HepG2 (cell line): Measurements from ENCODE around the gene RABGAP1L. TPM values are rescaled to one million over a fixed set of nuclear protein-coding genes. Genes with fewer than 3 reads are reported as not detected.

Experiments
- ATAC-seq: fragments of 200-7000 bp; cut with Tn5 transposase; 3 replicates; pipeline ENCODE4 v1.9.1; 2020; ENCODE audit warnings: mild to moderate bottlenecking, moderate library complexity
- BruUV-seq: library from RNA; stranded (reverse); fragments of 400-500 nt; replicated peaks from 2 replicates; lab custom pipeline; 2021; lab: Mats Ljungman, UMichigan
- CTCF ChIA-PET: fragments of 300-600 bp; formaldehyde crosslinking; extraction: SDS; loops from one replicate; lab custom pipeline; 2021; ENCODE audit warnings: low total read pairs, inconsistent platforms, low intra/inter-chr PET ratio; lab: Yijun Ruan, JAX
- POLR2A ChIA-PET: fragments of 350-600 bp; sonication (Branson Sonifier 250); formaldehyde crosslinking; loops from one replicate; lab custom pipeline; 2020; ENCODE audit warnings: antibody characterized with exemption, inconsistent platforms; lab: Yijun Ruan, JAX
- DNase-seq: peaks from one replicate; pipeline ENCODE4 v3.0.0-alpha.2; 2015; ENCODE audit warnings: low spot score
- FAIRE-seq: peaks from 3 replicates; lab custom pipeline; 2011; peaks lifted over from hg19 to GRCh38; lab: Jason Lieb, UNC
- H2AFZ ChIP-seq: one replicate; pipeline ENCODE4 v1.6.1; 2011; ENCODE audit warnings: low read length, inconsistent platforms
- H3K27ac ChIP-seq: fragments of 300-600 bp; 3 replicates; pipeline ENCODE4 v1.8.0; 2011; ENCODE audit warnings: mixed run types, mild to moderate bottlenecking, mixed read lengths, low read length, inconsistent platforms; ENCODE audit not compliant: insufficient read depth; ENCODE audit errors: extremely low read length
- H3K27me3 ChIP-seq, 2 experiments: fragments of 200-600 bp in 1 of 2; 2 replicates in 1 of 2; 3 replicates in 1 of 2; pipeline versions ENCODE4 v1.6.0 to v1.8.0; 2011; ENCODE audit warnings: low read length in 2 of 2, mild to moderate bottlenecking in 2 of 2, moderate library complexity in 2 of 2, inconsistent platforms in 1 of 2; ENCODE audit not compliant: insufficient read depth in 2 of 2, control insufficient read depth in 1 of 2
- H3K36me3 ChIP-seq, 2 experiments: fragments of 200-600 bp in 1 of 2; replicated peaks in 1 of 2; 2 replicates in 1 of 2; 3 replicates in 1 of 2; pipeline versions ENCODE4 v1.5.1 to v1.8.0; 2011; ENCODE audit warnings: low read length in 2 of 2, inconsistent platforms in 1 of 2; ENCODE audit not compliant: insufficient read depth in 2 of 2, control insufficient read depth in 1 of 2
- H3K4me1 ChIP-seq: 2 replicates; pipeline ENCODE4 v1.5.1; 2012; ENCODE audit warnings: low read length, inconsistent platforms; ENCODE audit not compliant: insufficient read depth
- H3K4me2 ChIP-seq: 2 replicates; pipeline ENCODE4 v1.6.0; 2011; ENCODE audit warnings: low read depth, low read length, inconsistent platforms
- H3K4me3 ChIP-seq, 3 experiments: fragments of 200-600 bp in 1 of 3; sonication (generic), shearing (Covaris generic) in 1 of 3; replicated peaks in 1 of 3; 2 replicates each; pipeline ENCODE4 v1.5.1; 2011 to 2016; ENCODE audit warnings: low read length in 3 of 3, inconsistent platforms in 2 of 3, low read depth in 2 of 3, mild to moderate bottlenecking in 2 of 3, control low read depth in 1 of 3, mixed read lengths in 1 of 3; ENCODE audit not compliant: insufficient read depth in 1 of 3
- H3K79me2 ChIP-seq: one replicate; pipeline ENCODE4 v1.6.1; 2011; ENCODE audit warnings: low read length, inconsistent platforms; ENCODE audit not compliant: insufficient read depth
- H3K9ac ChIP-seq: 2 replicates; pipeline ENCODE4 v1.6.0; 2011; ENCODE audit warnings: mild to moderate bottlenecking, low read depth, low read length, inconsistent platforms; ENCODE audit not compliant: insufficient read depth
- H3K9me3 ChIP-seq: 2 replicates; pipeline ENCODE4 v1.5.1; 2012; ENCODE audit warnings: mild to moderate bottlenecking, low read length
- H4K20me1 ChIP-seq: 2 replicates; pipeline ENCODE4 v1.6.0; 2011; ENCODE audit warnings: inconsistent platforms, mild to moderate bottlenecking, low read length, moderate library complexity; ENCODE audit not compliant: insufficient read depth
- AGO2 ChIP-seq: fragments of 200-400 bp; formaldehyde crosslinking; optimal IDR thresholded peaks from 2 replicates; pipeline ENCODE3; 2017; ENCODE audit warnings: mild to moderate bottlenecking, low read depth, low read length, moderate library complexity
- DBP ChIP-seq: sonication (generic); formaldehyde crosslinking; IDR thresholded peaks from 2 replicates; pipeline ENCODE4 v1.4.0; 2020; ENCODE audit warnings: missing genetic modification reagents; ENCODE audit errors: not compliant biosample characterization
- FOXM1 ChIP-seq: sonication (generic); formaldehyde crosslinking; IDR thresholded peaks from 2 replicates; pipeline ENCODE4 v1.5.0; 2020; ENCODE audit warnings: missing genetic modification reagents
- HNRNPH1 ChIP-seq: fragments of 200-400 bp; formaldehyde crosslinking; optimal IDR thresholded peaks from 2 replicates; pipeline ENCODE3; 2017; ENCODE audit warnings: mild to moderate bottlenecking, low read depth, low read length
- KLF15 ChIP-seq: sonication (generic); formaldehyde crosslinking; IDR thresholded peaks from 2 replicates; pipeline ENCODE4 v1.8.1; 2023; ENCODE audit warnings: borderline replicate concordance, mild to moderate bottlenecking, inconsistent platforms, missing genetic modification reagents, mixed read lengths
- NR3C1 ChIP-seq: sonication (generic); formaldehyde crosslinking; IDR thresholded peaks from 2 replicates; pipeline ENCODE4 v1.4.0; 2020; ENCODE audit warnings: missing genetic modification reagents
- RARA ChIP-seq: IDR thresholded peaks from 2 replicates; pipeline ENCODE4 v1.6.1; 2016; ENCODE audit warnings: missing genetic modification reagents, missing compliant biosample characterization
- RFXANK ChIP-seq: IDR thresholded peaks from 2 replicates; pipeline ENCODE4 v1.6.1; 2016
- TCF12 ChIP-seq, 2 experiments: fragments of 450-650 bp in 1 of 2; sonication (generic) in 1 of 2; formaldehyde crosslinking in 1 of 2; IDR thresholded peaks; 2 replicates each; pipeline versions ENCODE4 v1.6.1 to v1.8.0; 2017 to 2022; ENCODE audit warnings: antibody characterized with exemption in 1 of 2, mild to moderate bottlenecking in 1 of 2, missing genetic modification reagents in 1 of 2, moderate library complexity in 1 of 2
- TP53 ChIP-seq: sonication (generic); formaldehyde crosslinking; conservative IDR thresholded peaks from 2 replicates; pipeline ENCODE4 v1.4.0; 2020; ENCODE audit warnings: missing genetic modification reagents
- ZKSCAN1 ChIP-seq: fragments of 150-350 bp; IDR thresholded peaks from 2 replicates; pipeline ENCODE4 v1.6.1; 2014; ENCODE audit warnings: low read length
- ZNF383 ChIP-seq: sonication (generic); formaldehyde crosslinking; IDR thresholded peaks from 2 replicates; pipeline ENCODE4 v1.4.0; 2020; ENCODE audit warnings: missing genetic modification reagents, mild to moderate bottlenecking, borderline replicate concordance
- ZNF543 ChIP-seq: sonication (generic); formaldehyde crosslinking; IDR thresholded peaks from 2 replicates; pipeline ENCODE4 v1.4.0; 2020; ENCODE audit warnings: mild to moderate bottlenecking, missing genetic modification reagents
- ZNF629 ChIP-seq: sonication (generic); formaldehyde crosslinking; conservative IDR thresholded peaks from 2 replicates; pipeline ENCODE4 v1.5.0; 2020; ENCODE audit warnings: missing genetic modification reagents
- WGBS: methylation state at CpG from one replicate; pipeline ENCODE4 v1.1.6; 2017; ENCODE audit warnings: low lambda C conversion rate; 5-methylcytosine and 5-hydroxymethylcytosine counted together
- in situ Hi-C: cut with HindIII; loops from 2 replicates; pipeline ENCODE4 v1.10.0; 2017; ENCODE audit warnings: low pct_unique_long_range_greater_than_20kb; ENCODE audit not compliant: extremely low pct_ligation_motif_present
- intact Hi-C: fragments of 100-400 bp; cut with micrococcal nuclease; formaldehyde crosslinking; loops from one replicate; pipeline ENCODE4 v1.10.0; 2022; ENCODE audit not compliant: unreplicated experiment
- polyA plus RNA-seq, 8 experiments: library from polyadenylated mRNA; depleted of rRNA in 3 of 8; stranded (reverse) in 7 of 8; unstranded in 1 of 8; fragments of >200 nt; fragmentation: Illumina TruSeq in 4 of 8; extraction: Trizol in 4 of 8; gene quantifications; 2 replicates each; pipeline versions ENCODE4 v1.2.1 to v1.2.3, GENCODE V29; 2011 to 2016; ENCODE audit warnings: low read depth in 4 of 8, missing spikeins in 1 of 8, mixed read lengths in 1 of 8; ENCODE audit not compliant: insufficient read depth in 1 of 8
- total RNA-seq, 5 experiments: library from RNA; depleted of rRNA; stranded (reverse); fragments of >200 nt; fragmentation: Illumina TruSeq; extraction: Trizol; gene quantifications; 2 replicates each; pipeline ENCODE4 v1.2.3, GENCODE V29; 2016; ENCODE audit warnings: low read depth in 1 of 5
- TF ChIP-seq, protein P1 (sequence below): sonication (generic); formaldehyde crosslinking; IDR thresholded peaks from 2 replicates; pipeline ENCODE4 v1.8.1; 2023; ENCODE audit warnings: missing genetic modification reagents, inconsistent platforms, borderline replicate concordance
- TF ChIP-seq, protein P2 (sequence below): sonication (generic); formaldehyde crosslinking; IDR thresholded peaks from 2 replicates; pipeline ENCODE4 v1.8.1; 2023; ENCODE audit warnings: missing genetic modification reagents, mild to moderate bottlenecking, borderline replicate concordance

RABGAP1L gene
- total and polyA plus RNA-seq, 2 of the 13 experiments (the other 11 are each of a cell fraction or from before 2014, with no cell fraction given) = 7.9 to 22.6 TPM

DNA sequence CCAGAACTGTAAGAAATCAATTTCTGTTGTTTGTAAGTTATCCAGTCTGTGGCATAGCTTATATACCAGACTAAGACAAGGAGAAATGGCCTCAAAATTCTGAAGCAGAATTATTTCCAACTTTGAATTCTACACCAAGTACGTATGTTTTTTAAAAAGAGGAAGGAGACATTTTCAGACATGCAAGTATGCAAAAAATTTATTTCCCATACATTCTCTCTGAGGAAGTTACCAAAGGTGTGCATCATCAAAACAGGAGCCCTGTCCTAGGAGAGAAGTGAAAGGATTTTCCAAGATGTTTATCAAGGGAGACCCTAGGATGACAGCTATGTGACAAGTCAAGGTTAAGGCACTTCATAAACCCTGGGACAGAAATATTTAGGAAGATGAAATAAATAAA, 49.3 kb upstream of the RABGAP1L start:
- Histone ChIP-seq H3K9ac (no peak overlapping the region), H3K27ac (no peak overlapping the region), H2AFZ (no peak overlapping the region), H4K20me1 (no peaks in the 10 kb centered on the region), H3K36me3 (no peaks in the 10 kb centered on the region), H3K27me3 (no peaks in the 10 kb centered on the region), H3K9me3 (no peaks in the 10 kb centered on the region), H3K79me2 (no peaks in the 10 kb centered on the region), H3K4me2 (no peak overlapping the region), H3K4me3 (no peak overlapping the region), H3K4me1 (peaks cover 5% of the 10 kb centered on the region)
- WGBS = 55% methylated on average over 1 of the region's 1 CpG
- intact Hi-C loops (no loop called here), in situ Hi-C loops (loop anchor here (10.0 kb wide), 1 partner anchor 55 kb away; no protein-coding TSS in a partner anchor)
- ChIA-PET CTCF (no interaction called here), POLR2A (no interaction called here)
- BruUV-seq = no TSS peak
- TF ChIP-seq ZNF629 = no peak
- TF ChIP-seq FOXM1 (CRISPR knock-in tag) = no peak
- no peak for TF ChIP-seq TP53
- TF ChIP-seq DBP (CRISPR knock-in tag) = no peak
- no peak for TF ChIP-seq HNRNPH1
- no peak for TF ChIP-seq AGO2
- ATAC-seq (no peak), FAIRE-seq (no peak), DNase-seq (no peak)

- in situ Hi-C loops (loop anchor here (10.0 kb wide), 1 partner anchor 58 kb away; no protein-coding TSS in a partner anchor), intact Hi-C loops (no loop called here)
- H3K4me3 ChIP-seq = no peak overlapping the region
- no peak overlapping the region for H2AFZ ChIP-seq
- H3K27ac ChIP-seq = no peak overlapping the region
- FAIRE-seq (no peak), ATAC-seq (no peak), DNase-seq (no peak)
- no peak overlapping the region for H3K4me2 ChIP-seq
- BruUV-seq = no TSS peak
- no peak overlapping the region for H3K9ac ChIP-seq
- H3K36me3 ChIP-seq = no peaks in the 10 kb centered on the region
- ChIA-PET CTCF (no interaction called here), POLR2A (no interaction called here)
- no peaks in the 10 kb centered on the region for H4K20me1 ChIP-seq
- H3K27me3 ChIP-seq = no peaks in the 10 kb centered on the region
- peaks cover 20% of the 10 kb centered on the region for H3K4me1 ChIP-seq
- WGBS = 50% methylated on average over 5 of the region's 5 CpGs
- no peaks in the 10 kb centered on the region for H3K9me3 ChIP-seq
- no peaks in the 10 kb centered on the region for H3K79me2 ChIP-seq
- no peak for TF ChIP-seq TCF12 (IDR thresholded peaks at IDR 0.05)
- no peak for TF ChIP-seq TCF12 (CRISPR knock-in tag; IDR thresholded peaks at IDR 0.05)
- no peak for TF ChIP-seq ZNF383
- TF ChIP-seq, protein P1, sequence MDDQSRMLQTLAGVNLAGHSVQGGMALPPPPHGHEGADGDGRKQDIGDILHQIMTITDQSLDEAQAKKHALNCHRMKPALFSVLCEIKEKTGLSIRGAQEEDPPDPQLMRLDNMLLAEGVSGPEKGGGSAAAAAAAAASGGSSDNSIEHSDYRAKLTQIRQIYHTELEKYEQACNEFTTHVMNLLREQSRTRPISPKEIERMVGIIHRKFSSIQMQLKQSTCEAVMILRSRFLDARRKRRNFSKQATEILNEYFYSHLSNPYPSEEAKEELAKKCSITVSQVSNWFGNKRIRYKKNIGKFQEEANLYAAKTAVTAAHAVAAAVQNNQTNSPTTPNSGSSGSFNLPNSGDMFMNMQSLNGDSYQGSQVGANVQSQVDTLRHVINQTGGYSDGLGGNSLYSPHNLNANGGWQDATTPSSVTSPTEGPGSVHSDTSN (CRISPR knock-in tag) = no peak
- no peak for TF ChIP-seq KLF15 (CRISPR knock-in tag)
- no peak for TF ChIP-seq RARA (CRISPR knock-in tag)
- no peak for TF ChIP-seq NR3C1 (CRISPR knock-in tag)
- TF ChIP-seq ZNF543 (CRISPR knock-in tag) = no peak
- no peak for TF ChIP-seq RFXANK (CRISPR knock-in tag)
- TF ChIP-seq, protein P2, sequence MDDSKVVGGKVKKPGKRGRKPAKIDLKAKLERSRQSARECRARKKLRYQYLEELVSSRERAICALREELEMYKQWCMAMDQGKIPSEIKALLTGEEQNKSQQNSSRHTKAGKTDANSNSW (CRISPR knock-in tag) = no peak
- TF ChIP-seq ZKSCAN1 = no peak
Observed at GRCh38 chr1:174112489-174113162, 46.7 kb upstream of the RABGAP1L start.
